ENCODE data around the gene RNF168.
"Not testable (repeated sequence)": the region's sequence is repeated elsewhere in the genome, so short reads cannot be mapped to it uniquely, and the experiment has no call there.

GRCh38 chr3:196504077-196504398, 470 bp upstream of the RNF168 start:
- TF ChIP-seq EZH2 (IDR thresholded peaks at IDR 0.05; ENCODE audit: insufficient read depth, low read length); CTCF (IDR thresholded peaks at IDR 0.05; ENCODE audit: insufficient read depth, low read depth, low read length): not testable (repeated sequence)
